Lung (tissue), 12 donors: ENCODE measurements around the gene CAPN2. TPM values are rescaled to one million over a fixed set of nuclear protein-coding genes. Genes with fewer than 3 reads are reported as not detected.
"Not testable (repeated sequence)": the region's sequence is repeated elsewhere in the genome, so short reads cannot be mapped to it uniquely, and the experiment has no call there.

Source experiments
- ATAC-seq: fragments of 200-7000 bp; cut with Tn5 transposase; one replicate; pipeline ENCODE4 v1.9.1; 2020; ENCODE audit warnings: moderate number of reproducible peaks; ENCODE audit not compliant: insufficient read depth, low FRiP score
- DNase-seq, 3 donors: peaks; one replicate each; pipeline ENCODE4 v3.0.0-alpha.2; 2013 to 2017
- H3K27ac ChIP-seq, 2 donors: one replicate each; pipeline ENCODE4 v1.5.1; 2013; ENCODE audit warnings: mild to moderate bottlenecking in 2 of 2, moderate library complexity in 2 of 2, control low read depth in 1 of 2, inconsistent platforms in 1 of 2, low read depth in 1 of 2, low read length in 1 of 2
- H3K27me3 ChIP-seq, 3 donors: one replicate each; pipeline ENCODE4 v1.5.1; 2013; ENCODE audit warnings: low read length in 2 of 3; ENCODE audit not compliant: control insufficient read depth in 3 of 3, insufficient read depth in 3 of 3
- H3K36me3 ChIP-seq, 4 donors: one replicate each; pipeline ENCODE4 v1.5.1; 2013; ENCODE audit warnings: low read length in 4 of 4, mild to moderate bottlenecking in 1 of 4, moderate library complexity in 1 of 4; ENCODE audit not compliant: control insufficient read depth in 4 of 4, insufficient read depth in 4 of 4
- H3K4me1 ChIP-seq, 5 donors: one replicate each; pipeline ENCODE4 v1.5.1; 2013; ENCODE audit warnings: low read length in 5 of 5, mild to moderate bottlenecking in 2 of 5, moderate library complexity in 1 of 5; ENCODE audit not compliant: control insufficient read depth in 5 of 5, insufficient read depth in 5 of 5
- H3K4me3 ChIP-seq: one replicate; pipeline ENCODE4 v1.5.1; 2013; ENCODE audit warnings: mild to moderate bottlenecking, control low read depth, moderate library complexity
- H3K9ac ChIP-seq, 2 donors: one replicate each; pipeline ENCODE4 v1.5.1; 2013; ENCODE audit warnings: low read length in 2 of 2, control low read depth in 1 of 2; ENCODE audit not compliant: insufficient read depth in 1 of 2
- H3K9me3 ChIP-seq, 4 donors: one replicate each; pipeline ENCODE4 v1.5.1; 2013; ENCODE audit warnings: low read length in 3 of 4, mild to moderate bottlenecking in 1 of 4, moderate library complexity in 1 of 4; ENCODE audit not compliant: control insufficient read depth in 4 of 4, insufficient read depth in 3 of 4
- WGBS, 2 donors: extraction: QIAGEN DNeasy Blood & Tissue Kit; methylation state at CpG; one replicate each; pipeline ENCODE4 v1.1.7; 2013; 5-methylcytosine and 5-hydroxymethylcytosine counted together
- polyA plus RNA-seq, 2 donors: library from polyadenylated mRNA; stranded (reverse); fragments of 200-250 nt; gene quantifications; one replicate each; pipeline ENCODE4 v1.2.1, GENCODE V29; 2013
- total RNA-seq, 2 donors: library from RNA; depleted of rRNA in 1 of 2; stranded (reverse); fragments of >200 nt in 1 of 2; gene quantifications; one replicate each; pipeline ENCODE4 v1.2.1, GENCODE V29; 2014 to 2021
- TF ChIP-seq, protein P1 (sequence below): IDR thresholded peaks from 2 replicates; pipeline ENCODE4 v1.5.1; 2012; ENCODE audit warnings: mild to moderate bottlenecking; ENCODE audit errors: control extremely low read depth, extremely low read depth
- donor health status: control.
- donor health status: control.
- donor health status: Bipolar disorder and iron deficiency.
- donor health status: healthy.
- donor health status: DM: yes; HTN: yes; CAD: no.

Gene CAPN2
- total and polyA plus RNA-seq, 4 donors, result 144 to 353 (median 168) TPM

DNA sequence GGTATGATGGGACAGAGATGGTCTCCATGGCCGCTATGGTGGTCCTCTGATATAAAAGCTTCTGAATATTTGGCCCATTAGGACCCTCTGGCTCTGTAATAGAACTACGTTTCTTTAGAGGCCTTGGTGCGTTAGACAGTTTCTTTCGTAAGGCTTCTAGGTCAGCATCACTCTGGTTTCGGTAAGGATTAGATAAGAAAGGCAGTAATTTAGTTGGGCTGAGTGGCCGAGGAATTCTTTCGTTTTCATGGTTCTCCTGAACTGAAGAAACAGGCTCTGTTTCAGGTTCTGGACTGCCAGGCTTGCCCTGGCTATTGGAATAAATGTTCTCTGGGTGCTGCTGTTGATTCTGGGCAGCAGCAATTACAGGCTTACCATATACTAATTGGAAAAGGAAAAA is 83.9 kb downstream of the CAPN2 start:
- Histone ChIP-seq H3K4me1 (no peaks in the 10 kb centered on the region), H3K9me3 (no peaks in the 10 kb centered on the region), H3K27ac (no peak overlapping the region), H3K9ac (no peak overlapping the region), H3K36me3 (peaks cover 25 to 49% (median 35%) of the 10 kb centered on the region in 4 donors), H3K4me3 (no peak overlapping the region), H3K27me3 (no peaks in the 10 kb centered on the region)
- no peak for DNase-seq
- TF ChIP-seq, protein P1, sequence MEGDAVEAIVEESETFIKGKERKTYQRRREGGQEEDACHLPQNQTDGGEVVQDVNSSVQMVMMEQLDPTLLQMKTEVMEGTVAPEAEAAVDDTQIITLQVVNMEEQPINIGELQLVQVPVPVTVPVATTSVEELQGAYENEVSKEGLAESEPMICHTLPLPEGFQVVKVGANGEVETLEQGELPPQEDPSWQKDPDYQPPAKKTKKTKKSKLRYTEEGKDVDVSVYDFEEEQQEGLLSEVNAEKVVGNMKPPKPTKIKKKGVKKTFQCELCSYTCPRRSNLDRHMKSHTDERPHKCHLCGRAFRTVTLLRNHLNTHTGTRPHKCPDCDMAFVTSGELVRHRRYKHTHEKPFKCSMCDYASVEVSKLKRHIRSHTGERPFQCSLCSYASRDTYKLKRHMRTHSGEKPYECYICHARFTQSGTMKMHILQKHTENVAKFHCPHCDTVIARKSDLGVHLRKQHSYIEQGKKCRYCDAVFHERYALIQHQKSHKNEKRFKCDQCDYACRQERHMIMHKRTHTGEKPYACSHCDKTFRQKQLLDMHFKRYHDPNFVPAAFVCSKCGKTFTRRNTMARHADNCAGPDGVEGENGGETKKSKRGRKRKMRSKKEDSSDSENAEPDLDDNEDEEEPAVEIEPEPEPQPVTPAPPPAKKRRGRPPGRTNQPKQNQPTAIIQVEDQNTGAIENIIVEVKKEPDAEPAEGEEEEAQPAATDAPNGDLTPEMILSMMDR, result no peak
- ATAC-seq, result no peak
- 94 to 95% methylated on average over 7 of the region's 7 CpGs for WGBS, 2 donors

DNA sequence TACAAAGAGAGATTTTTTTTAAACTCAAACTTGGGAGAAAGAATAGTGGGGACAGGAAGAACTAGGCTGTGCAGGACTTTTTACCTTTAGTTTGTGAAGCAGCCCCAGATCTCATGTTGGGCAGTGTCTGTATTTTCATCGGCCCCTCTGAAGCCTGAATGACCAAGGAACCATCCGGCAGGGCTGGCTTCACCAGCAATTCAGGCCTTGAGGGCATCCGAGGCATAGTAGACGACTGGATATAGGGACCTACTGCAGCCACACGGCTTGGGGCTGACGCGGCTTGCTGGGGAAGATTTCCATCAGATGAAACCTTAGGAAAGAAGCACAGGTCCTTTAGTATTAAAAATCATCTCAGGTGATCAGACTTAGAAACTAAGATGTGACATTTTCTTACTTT is 89.7 kb downstream of the CAPN2 start:
- Histone ChIP-seq H3K36me3 (peaks cover 26 to 61% (median 43%) of the 10 kb centered on the region in 4 donors), H3K4me1 (no peaks in the 10 kb centered on the region), H3K9me3 (no peaks in the 10 kb centered on the region), H3K27me3 (no peaks in the 10 kb centered on the region), H3K27ac (no peak overlapping the region), H3K9ac (no peak overlapping the region), H3K4me3 (no peak overlapping the region)
- ATAC-seq, result no peak
- TF ChIP-seq, protein P1, result no peak
- DNase-seq, result no peak
- WGBS, 2 donors, result 90 to 95% methylated on average over 7 of the region's 7 CpGs

DNA sequence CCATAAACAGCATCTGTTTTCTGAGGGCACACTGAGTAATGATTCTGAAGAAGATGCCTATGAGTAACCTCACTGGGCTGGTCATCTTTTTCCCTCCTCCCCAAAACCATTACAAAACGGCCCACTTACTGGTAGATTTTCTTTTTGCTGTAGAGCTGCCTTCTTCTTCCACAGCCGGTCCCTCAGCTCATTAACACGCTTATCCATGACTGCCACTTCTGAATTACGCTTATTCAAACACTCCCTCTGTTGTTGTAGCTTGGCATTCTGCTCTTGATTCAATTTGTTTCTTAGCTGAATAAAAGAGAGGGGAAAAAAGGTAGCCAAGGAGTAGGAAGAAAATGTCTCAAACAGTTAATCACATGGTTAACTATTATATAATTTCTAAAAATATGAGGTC is 90.3 kb downstream of the CAPN2 start:
- Histone ChIP-seq H3K27me3 (no peaks in the 10 kb centered on the region), H3K4me1 (no peaks in the 10 kb centered on the region), H3K27ac (no peak overlapping the region), H3K9ac (no peak overlapping the region), H3K36me3 (peaks cover 26 to 61% (median 45%) of the 10 kb centered on the region in 4 donors), H3K4me3 (no peak overlapping the region), H3K9me3 (no peaks in the 10 kb centered on the region)
- DNase-seq, result no peak
- TF ChIP-seq, protein P1, result no peak
- no peak for ATAC-seq
- WGBS, 2 donors, result 72 to 87% methylated on average over 4 of the region's 4 CpGs

DNA sequence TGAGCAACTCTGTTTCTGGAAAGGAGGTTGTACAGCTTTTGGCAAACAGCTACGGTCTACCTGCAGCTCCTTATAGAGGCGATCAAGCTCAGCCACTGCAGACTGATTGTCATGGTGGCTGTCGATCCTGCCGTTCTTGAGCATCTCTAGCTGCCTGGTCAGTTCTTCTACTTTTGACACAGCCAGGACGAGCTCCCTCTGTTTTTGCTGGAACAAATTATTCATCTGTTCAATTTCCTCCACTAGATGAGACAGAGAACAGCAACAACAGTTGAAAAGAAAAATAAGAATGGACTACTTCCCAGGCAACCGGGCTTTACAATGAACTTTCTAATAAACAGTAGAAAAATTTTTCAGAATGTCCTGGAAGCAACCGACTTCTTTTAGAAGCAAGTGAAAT is 90.9 kb downstream of the CAPN2 start:
- TF ChIP-seq, protein P1, result no peak
- H3K27ac ChIP-seq, result no peak overlapping the region
- ATAC-seq, result no peak

DNA sequence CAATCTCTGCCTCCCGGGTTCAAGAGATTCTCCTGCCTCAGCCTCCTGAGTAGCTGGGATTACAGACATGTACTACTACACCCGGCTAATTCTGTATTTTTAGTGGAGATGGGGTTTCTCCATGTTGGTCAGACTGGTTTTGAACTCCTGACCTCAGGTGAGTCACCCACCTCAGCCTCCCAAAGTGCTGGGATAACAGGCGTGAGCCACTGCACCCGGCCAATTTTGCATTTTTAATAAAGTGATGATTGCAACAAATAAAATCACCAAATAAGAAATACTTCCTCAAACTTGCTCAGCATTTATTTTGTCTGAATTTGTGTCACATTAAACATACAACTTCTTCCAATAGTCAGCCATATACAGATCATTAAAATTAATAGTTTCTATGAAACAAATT is 97.6 kb downstream of the CAPN2 start:
- H3K27ac ChIP-seq, H3K9ac ChIP-seq, H3K4me1 ChIP-seq, DNase-seq, ATAC-seq, H3K4me3 ChIP-seq, H3K27me3 ChIP-seq, H3K9me3 ChIP-seq: not testable (repeated sequence)
- peaks cover 14 to 30% (median 20%) of the 10 kb centered on the region in 4 donors for H3K36me3 ChIP-seq
- WGBS, 2 donors, result 73 to 85% methylated on average over 4 of the region's 4 CpGs

More for the DNA sequence above, 90.9 kb downstream of the CAPN2 start:
- WGBS, 2 donors, result 91 to 95% methylated on average over 7 of the region's 7 CpGs
- no peak for DNase-seq
- Histone ChIP-seq H3K27me3 (no peaks in the 10 kb centered on the region), H3K9ac (no peak overlapping the region), H3K9me3 (no peaks in the 10 kb centered on the region), H3K4me1 (no peaks in the 10 kb centered on the region), H3K4me3 (no peak overlapping the region), H3K36me3 (peaks cover 21 to 55% (median 41%) of the 10 kb centered on the region in 4 donors)
